GM18870 (cell line): Measurements from ENCODE around the gene GABRG3.

Experiments
- ATAC-seq: cut with Tn5 transposase; IDR thresholded peaks from one replicate; pipeline ENCODE4 v1.9.1; 2021; ENCODE audit warnings: moderate library complexity; ENCODE audit not compliant: unreplicated experiment

GABRG3 gene

DNA sequence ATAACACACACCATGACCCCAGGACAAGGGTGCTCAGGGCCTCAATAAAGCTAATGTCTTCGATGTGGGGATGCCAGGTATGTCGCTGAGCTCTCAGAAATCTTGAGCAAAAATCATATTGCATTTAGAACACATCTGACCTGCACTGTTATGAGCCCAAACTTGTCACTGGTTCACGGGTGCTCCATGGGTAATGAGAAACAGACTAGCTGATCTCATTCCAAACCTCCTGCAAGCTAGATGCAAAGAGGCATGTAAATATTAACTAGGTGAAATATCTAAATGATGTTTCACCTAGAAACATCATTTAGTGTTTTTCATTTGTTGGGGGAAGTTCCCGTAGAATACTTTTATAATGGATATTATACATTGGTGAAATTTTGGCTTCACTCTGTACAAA lies 578.8 kb downstream of the GABRG3 start:
- ATAC-seq, result no peak

DNA sequence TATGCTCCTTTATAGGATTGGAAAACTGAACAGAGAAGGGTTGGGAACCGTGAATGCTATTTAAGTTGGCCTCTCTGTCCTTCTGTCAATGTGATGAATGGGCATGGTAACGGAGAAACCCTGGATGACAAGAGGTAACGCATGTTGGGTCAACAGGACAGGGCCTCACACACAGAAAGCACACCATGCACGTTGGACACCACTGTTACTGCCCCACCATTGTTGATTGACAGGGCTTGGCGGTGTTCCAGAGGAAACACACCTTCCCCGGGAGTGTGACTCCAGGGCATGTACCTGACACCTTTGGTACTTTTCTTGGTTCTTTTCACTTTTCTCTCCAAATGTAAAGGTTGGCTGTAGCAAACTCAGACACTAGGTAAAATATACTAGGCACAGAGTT lies 579.7 kb downstream of the GABRG3 start:
- ATAC-seq, result no peak

DNA sequence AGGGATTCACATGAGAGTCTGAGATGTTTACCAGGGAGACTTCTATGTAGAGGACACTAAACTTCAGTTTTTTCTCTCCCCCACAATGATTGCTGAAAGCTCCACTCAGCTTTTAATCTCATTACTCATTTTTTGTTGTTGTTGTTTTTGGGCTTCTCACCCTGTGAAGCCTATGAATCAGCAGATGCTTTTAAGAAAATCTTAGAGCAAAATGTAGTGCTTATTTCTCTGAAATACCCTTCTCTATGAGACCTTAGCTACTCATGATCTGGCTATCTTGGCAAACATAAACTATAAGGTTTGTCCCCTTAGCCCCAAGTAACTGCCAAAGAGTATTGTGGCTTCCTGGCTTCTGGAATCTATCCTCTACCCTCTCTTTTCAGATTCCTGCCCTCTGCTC lies 590.8 kb downstream of the GABRG3 start:
- no peak for ATAC-seq

DNA sequence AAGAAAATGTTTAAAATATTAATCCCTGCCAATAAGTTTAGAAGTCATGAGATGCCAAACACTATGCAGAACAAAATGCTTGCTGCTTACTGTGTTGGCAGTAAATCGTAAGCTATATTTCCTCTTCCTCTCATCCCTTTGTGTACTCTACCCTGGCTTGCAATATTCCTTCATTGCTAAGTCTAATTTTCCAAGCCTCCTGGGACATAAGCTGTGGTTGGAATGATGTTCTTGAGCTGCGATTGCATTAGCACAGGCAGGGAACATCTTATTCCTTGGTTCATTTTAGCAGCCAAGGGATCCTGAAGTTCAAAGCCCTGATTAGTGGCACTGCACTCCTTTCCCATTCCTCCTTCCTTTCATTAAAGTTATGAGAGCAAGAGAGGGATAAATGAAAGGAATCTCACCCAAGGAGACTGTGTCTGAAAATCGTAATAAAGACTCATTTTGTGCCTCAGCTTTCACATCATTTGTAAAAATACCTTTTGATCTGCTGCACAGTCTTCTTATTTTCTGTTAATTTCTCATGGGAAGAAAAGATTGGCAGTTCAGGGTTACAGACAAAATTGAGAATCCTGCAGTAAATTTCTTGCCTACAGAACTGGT lies 592.9 kb downstream of the GABRG3 start:
- no peak for ATAC-seq

DNA sequence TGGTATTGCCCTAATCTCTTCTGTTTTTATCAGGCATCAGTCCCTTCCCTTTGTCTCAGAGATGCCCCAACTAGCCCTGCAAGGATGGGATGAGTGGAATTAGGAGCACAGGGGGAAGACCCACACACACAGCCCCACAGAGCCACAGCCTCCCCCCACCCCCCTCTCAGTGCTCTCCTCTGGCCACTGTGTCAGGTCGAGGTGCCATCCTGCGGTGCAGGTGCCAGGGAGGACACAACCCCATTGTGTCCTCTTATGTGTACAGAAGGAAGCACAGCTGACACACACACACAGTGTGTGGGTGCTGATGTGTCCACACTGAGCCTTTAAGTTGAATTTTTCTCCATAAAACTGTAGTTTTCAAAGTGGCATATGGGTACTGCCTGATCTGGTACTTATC lies 593.7 kb downstream of the GABRG3 start:
- ATAC-seq, result no peak

DNA sequence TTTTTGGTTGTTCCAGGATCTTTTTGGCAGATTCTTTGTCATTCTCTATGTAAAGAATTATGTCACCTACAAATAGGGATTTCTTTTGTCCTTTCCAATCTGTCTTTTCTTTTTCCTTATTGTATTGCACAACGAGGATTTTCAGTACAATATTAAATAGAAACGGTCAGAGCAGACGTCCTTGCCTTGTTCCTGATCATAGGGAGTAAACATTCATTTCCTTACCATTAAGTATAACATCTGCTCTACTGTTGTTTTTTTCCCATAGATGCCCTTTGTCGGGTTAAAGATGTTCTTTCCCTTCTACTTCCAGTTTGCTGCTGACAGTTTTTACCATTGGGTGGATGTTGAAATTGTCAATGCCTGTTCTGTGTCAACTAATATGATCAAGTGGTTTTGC lies 599.8 kb downstream of the GABRG3 start:
- no peak for ATAC-seq

DNA sequence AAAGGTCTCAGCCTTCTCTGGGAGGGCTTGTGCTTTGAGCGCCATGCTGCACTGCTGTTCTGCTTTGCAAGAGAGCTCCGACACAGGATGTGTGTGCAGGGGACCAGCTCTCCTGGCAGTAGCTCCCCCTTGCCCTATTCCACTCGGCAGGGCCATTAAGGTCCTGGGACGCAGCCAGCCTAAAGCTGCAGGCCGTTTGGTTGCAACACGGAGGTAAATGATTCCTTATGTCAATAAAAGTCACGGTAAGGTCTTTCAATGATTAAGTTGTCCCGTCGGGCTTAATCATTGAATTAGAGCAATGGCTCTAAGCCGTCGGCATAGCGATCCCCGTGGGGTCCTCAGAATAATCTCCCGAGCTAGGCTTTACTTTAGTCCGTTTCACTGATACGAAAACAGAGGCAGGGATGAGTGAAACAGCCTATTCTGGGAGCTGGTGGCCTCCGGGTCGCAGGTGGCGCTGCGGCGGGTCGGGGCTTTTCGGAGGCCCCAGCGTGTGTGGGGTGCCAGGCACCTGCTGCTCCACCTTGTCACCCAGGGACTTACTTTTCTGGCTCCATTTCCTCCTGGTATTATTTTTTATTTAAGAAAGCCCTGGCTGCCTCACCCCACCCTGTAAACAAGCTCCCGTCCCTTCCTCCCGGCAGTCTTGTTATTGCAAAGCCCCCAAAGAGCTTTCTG lies 603.0 kb downstream of the GABRG3 start:
- no peak for ATAC-seq

DNA sequence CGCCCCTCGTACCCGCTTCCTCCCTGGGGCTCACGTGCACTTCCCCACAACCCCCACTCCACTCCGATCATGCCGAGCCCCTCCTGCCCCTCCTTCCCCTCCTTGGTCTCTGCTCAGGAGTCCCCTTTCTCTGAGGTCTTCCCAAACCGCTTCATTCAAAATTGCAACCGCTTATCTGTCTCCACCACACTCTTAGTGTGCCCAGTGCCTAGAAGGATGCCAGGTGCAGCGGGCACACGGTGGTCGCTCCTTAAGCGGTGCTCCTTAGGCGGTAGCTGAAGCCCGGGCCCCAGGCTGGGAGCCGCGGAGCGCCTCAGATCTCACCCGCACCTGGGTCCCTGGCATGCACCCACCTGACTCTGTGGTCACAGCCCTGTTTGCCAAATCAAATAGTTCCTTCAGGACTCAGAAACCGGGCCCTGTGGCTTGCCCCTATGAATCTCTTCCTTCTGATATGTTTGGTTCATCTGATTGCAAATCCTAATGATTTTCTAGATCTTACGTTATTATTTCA lies 603.6 kb downstream of the GABRG3 start:
- no peak for ATAC-seq

DNA sequence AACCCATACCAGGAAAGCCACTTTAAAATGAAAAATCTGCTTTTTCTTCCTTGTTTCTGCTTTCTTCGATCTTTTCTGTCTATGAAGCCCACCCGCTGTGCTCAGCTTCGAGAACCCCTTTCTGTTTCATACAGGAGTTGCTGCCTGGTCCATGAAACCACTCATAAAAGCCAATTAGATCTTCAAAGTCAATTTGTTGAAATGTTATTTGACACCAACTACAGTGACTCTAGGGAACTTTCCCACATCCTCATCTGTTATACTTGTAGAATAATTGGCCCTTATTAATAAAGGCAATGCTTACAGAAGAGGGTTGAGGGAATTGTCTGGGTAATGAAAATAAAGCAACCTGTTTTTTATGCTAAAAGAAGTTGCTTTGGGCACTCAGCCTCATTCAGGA lies 604.5 kb downstream of the GABRG3 start:
- no peak for ATAC-seq

DNA sequence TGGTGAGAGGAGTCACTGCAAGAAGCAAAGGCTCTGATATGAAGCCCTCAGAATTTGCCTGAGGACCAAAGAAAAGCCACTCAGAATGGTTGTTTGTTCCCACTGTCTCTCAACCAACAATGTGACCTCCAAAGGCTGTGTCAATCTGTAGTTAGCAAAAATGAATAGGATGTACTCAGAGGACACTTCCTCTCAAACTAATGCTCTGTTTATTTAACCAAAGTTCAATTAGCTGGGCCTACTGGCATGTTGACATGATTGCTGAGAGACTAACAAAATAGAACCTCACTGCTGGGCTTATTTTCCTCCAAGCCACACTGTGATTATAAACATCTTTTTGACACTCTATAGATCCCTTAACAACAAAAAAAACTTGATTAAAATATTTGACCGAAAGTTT lies 605.6 kb downstream of the GABRG3 start:
- no peak for ATAC-seq

DNA sequence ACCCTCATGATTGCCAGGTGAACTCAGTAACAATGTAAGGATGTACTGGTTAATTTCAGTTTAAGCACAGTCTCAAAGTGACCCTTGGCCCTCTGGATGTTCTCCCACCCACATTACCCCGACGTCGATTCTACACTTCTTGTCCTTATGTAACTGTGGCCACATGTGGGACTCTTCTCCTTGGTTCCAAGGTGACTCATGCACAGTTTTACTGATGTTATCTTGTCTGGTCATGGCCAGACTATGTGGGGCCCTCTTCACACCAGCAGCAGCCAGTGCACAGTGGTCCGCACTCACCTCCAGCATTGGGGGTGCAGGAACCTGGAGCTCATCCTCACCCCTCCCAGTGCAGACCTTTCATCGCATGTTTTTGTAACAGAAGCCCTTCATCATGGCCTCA lies 608.8 kb downstream of the GABRG3 start:
- no peak for ATAC-seq

DNA sequence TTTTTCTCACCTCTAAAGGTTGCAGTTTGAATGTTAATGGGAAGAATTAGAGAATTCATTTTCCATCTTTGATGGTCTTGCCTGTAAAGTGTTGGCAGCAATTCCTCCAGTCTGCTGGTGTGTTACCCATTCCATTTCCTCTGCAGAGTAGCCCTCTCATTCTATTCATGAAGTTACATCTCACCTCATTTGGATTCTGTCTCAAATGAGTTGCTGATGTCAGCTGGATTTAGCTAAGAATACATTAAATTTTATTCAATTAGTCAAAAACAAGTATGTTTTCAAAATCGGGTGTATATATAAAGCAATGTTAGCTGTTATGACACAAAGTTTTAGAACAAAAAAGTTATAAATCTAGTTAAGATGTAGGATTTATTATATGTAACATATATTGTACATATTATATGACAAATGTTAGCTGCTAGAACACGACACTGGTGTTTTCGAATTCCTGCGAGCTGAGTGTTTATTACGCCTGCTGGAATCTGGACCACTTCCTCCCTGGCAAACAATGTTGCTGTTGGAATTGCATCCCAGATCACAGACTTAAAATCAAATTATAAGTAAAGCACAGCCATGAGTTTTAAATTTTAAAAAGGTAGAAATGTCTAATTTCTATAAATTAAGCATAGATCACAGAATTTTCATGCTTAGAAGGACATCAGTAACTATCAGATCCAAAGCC lies 611.9 kb downstream of the GABRG3 start:
- ATAC-seq, result no peak

DNA sequence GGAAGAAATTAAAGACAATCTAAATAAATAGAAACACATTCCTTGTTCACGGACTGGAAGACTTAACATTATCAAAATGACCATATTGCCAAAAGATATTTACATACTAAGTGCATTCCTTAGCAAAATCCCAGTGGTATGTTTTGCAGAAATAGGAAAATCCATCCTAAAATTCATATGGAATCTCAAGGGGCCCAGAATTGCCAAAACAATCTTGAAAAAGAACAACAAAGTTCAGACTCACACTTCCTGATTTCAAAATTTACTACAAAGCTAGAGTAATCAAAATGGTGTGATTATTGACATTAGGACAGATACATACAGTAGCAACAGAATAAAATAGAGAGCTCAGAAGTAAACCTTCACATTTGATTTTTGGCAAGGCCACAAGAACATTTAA lies 612.7 kb downstream of the GABRG3 start:
- no peak for ATAC-seq

DNA sequence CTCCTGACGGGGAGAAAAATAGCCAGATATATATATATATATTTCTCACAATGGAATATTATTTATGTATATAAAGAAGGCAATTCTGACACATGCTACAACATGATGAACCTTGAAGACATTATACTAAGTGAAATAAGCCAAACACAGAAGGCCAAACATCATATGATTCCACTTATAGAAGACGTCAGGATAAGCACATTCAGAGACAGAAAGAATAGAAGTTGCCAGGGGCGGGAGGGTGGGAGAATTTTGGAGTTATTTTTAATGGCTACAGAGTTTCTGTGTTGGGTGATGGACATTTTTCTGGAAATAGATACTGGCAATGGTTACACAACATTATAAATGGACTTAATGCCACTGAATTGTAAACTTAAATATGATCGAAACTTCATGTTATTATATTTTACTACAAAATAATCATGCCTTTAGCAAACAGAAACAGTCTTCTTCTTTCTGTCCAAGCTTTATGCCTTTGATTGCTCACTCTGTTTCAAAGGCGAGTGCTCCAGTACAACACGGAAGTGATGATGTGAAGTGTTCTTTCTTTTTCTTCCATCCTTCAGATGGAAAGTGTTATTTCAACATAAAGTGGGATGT lies 614.2 kb downstream of the GABRG3 start:
- no peak for ATAC-seq

DNA sequence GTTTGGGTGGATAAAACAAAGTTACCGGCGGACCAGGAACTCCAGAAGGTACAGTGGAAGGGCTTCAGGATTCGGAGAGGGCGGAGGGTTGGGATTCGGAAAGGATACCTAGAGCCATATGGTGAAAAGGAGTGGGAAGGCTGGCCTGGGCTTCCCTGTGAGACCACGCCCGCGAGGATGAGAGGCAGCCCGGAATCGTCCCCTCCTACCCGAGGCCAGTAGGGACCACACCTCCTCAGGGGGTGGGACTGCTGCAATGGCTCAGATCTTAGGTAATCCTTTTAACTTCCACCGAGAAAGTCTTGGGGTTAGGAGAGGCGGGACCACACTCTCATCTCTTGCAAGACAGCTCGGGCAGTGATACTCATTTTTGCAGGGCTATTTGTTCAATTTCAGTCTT lies 616.8 kb downstream of the GABRG3 start:
- ATAC-seq, result no peak

DNA sequence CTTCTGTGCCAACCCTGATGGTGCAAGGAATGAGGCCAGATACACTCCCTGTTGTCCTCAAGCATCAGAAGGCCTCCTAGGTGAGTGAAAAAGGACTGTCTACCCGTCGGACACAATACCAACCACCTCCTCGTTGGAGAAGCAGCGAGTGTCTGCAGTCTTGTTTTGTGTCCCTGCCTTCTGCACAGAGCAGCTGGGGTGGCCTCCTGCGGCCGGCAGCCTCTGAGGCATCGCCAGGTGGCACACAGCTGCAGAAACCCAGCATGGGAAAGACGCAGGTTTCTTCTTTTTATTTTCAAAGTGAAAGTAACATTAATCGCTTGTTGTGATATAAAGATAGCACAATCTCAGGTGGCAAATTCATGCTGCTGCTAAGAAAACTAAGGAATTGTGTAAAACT lies 618.3 kb downstream of the GABRG3 start:
- ATAC-seq, result no peak

DNA sequence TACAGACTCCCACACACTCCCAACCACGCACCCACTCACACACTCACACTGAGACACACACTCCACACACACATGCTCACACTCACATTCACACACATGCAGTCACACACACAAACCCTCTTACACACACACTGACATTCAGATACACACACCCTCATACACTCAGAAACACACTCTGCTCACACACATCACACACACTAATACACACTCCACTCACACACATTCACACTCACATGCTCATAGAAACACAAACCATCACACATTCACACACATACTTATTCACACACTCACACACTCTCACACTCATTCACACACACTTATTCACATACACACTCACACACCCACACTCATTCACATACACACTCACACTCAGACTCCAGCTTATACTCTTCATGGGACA lies 618.8 kb downstream of the GABRG3 start:
- ATAC-seq, result no peak
